Measurements from ENCODE around the gene NPM3.

DNA sequence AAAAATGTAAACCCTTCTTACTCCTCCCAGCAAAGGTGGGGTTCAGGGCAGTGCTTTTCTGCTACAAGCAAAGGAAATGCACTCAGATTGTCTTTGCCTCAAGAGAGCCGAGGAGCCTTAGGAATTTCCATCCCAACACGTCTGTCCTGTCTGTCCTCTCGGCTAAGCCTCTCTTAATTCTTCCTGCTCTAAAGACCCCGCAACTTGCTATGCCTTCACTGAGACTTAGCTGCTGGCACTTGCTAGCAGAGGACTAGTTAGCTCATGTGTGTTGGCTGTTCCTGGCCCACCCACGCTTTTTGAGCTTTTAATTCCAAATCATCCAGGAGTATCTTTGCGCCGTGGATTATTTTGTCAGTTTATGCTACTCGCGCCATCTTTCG, 481 bp upstream of the NPM3 start:
- TF ChIP-seq CTCF (IDR thresholded peaks at IDR 0.05; ENCODE audit: low read depth, low read length, missing input control): no peak
- no peak for TF ChIP-seq MAX (IDR thresholded peaks at IDR 0.05)
- TF ChIP-seq, protein P1, sequence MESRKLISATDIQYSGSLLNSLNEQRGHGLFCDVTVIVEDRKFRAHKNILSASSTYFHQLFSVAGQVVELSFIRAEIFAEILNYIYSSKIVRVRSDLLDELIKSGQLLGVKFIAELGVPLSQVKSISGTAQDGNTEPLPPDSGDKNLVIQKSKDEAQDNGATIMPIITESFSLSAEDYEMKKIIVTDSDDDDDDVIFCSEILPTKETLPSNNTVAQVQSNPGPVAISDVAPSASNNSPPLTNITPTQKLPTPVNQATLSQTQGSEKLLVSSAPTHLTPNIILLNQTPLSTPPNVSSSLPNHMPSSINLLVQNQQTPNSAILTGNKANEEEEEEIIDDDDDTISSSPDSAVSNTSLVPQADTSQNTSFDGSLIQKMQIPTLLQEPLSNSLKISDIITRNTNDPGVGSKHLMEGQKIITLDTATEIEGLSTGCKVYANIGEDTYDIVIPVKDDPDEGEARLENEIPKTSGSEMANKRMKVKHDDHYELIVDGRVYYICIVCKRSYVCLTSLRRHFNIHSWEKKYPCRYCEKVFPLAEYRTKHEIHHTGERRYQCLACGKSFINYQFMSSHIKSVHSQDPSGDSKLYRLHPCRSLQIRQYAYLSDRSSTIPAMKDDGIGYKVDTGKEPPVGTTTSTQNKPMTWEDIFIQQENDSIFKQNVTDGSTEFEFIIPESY (IDR thresholded peaks at IDR 0.05): no peak
- no peak for TF ChIP-seq YY1 (IDR thresholded peaks at IDR 0.05)
- TF ChIP-seq TAF1 (conservative IDR thresholded peaks at IDR 0.05): no peak
- TF ChIP-seq JUND (IDR thresholded peaks at IDR 0.05): no peak
- no peak for TF ChIP-seq HNF4A (conservative IDR thresholded peaks at IDR 0.05)
- TF ChIP-seq FOXA1 (IDR thresholded peaks at IDR 0.05): no peak
- TF ChIP-seq REST (IDR thresholded peaks at IDR 0.05): no peak
- TF ChIP-seq GABPA (IDR thresholded peaks at IDR 0.05 in 1 of 2, conservative IDR thresholded peaks at IDR 0.05 in 1 of 2): no peak
- no peak for TF ChIP-seq SP1 (IDR thresholded peaks at IDR 0.05)
- TF ChIP-seq RAD21 (IDR thresholded peaks at IDR 0.05): no peak
- TF ChIP-seq EGR1 (IDR thresholded peaks at IDR 0.05; ENCODE audit: low read depth in 2 of 2): no peak
